AG08395 (cell line): ENCODE results near the gene ZXDC.

ENCODE experiments used
- DNase-seq: peaks from one replicate; pipeline ENCODE4 v3.0.0; 2012; ENCODE audit warnings: mixed read lengths, low spot score

The ZXDC gene

GRCh38 chr3:126393563-126393962 is 82.1 kb downstream of the ZXDC start:
- no peak for DNase-seq

DNA sequence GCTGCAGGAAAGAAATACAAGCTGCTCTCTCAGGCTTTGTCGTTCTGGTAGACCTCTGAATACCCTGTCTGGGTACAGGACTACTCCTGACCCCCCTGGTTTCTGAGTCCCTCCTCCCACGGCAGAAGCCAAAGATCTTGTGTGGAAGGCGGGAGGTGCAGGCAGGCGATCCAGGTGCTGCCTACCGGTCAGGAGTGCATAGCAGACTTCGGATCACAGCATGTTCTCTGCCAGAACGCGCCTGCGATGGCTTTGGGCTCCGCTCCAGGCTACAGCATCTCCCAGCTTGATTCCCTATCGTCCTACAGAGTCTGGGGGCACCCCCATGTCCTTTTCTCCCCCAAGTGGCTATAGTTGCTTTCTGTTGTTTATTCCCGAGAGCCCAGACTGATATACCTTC is 83.4 kb downstream of the ZXDC start:
- no peak for DNase-seq

- no peak for DNase-seq
Measured at GRCh38 chr3:126391631-126392030, 84.1 kb downstream of the ZXDC start.

- no peak for DNase-seq
Measured at GRCh38 chr3:126390751-126391150, 84.9 kb downstream of the ZXDC start.

DNA sequence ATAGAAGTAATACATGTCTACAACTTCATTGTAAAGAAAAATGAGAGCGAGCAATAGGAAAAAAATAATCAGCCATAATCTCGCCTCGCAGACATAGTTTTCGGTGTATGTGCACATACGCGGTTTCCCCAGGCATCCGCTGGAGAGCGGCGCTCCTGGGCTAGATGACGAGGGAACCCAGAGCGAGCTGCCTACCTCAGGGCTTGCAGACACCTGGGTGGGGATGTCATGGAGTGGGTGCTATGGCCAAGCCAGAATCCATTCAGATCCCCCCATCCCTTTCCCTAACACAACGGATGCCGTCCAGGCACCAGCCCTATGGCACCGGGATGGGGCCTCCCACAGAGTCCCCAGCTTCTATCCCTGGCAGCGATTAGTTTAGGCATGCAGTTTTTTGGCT is 85.5 kb downstream of the ZXDC start:
- DNase-seq: no peak

- DNase-seq: no peak
Measured at GRCh38 chr3:126389794-126390146, 85.9 kb downstream of the ZXDC start.

DNA sequence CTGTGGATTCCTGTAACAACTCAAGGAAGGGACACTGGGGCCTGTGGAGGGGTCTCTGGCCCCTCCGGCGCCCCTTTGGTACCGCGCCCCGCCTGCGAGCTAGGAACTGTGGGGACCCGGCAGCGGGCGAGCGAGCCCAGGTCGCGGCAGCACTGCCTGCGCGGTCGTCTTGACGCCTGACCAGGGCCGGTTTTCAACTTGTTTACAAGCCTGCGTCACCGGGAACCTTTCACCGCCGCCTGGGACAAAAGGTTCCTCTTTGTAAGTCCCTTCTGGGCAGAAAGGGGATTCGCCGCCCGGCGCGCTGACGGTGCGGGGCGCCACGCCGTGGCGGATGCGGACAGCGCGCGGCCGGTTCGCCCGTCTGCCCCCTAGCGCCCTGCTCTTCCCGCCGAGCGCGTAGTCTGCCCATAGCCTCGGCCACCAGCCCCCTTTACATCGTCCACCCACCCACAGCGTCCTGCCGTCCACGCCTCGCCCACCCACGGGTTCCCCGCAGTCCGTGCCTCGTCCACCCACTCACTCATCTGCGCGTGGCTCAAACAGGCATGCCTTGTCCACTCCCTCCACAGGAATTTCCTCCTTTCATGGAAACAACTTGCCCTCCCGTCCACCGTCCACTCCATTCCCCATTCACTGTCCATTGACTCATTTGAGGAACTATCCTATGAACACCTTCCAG is 86.4 kb downstream of the ZXDC start:
- peak; percentile 84 for DNase-seq
